Epithelial cell of esophagus (primary cell): ENCODE data around the gene ARID3B.
A peak's percentile ranks its signal among the peaks of the same experiment; 100 is the strongest.

ENCODE experiments used
- DNase-seq: peaks from one replicate; pipeline ENCODE4 v3.0.0; 2010; ENCODE audit warnings: low read depth
- H3K4me3 ChIP-seq: 2 replicates; pipeline ENCODE4 v1.5.1; 2011; ENCODE audit warnings: mild to moderate bottlenecking, low read length, control low read depth
- TF ChIP-seq, protein P1 (sequence below): IDR thresholded peaks from 2 replicates; pipeline ENCODE4 v1.5.1; 2011; ENCODE audit warnings: low read depth, mild to moderate bottlenecking, low read length, control low read depth, inconsistent platforms; ENCODE audit not compliant: insufficient read depth; ENCODE audit errors: missing control alignments

Gene ARID3B

DNA sequence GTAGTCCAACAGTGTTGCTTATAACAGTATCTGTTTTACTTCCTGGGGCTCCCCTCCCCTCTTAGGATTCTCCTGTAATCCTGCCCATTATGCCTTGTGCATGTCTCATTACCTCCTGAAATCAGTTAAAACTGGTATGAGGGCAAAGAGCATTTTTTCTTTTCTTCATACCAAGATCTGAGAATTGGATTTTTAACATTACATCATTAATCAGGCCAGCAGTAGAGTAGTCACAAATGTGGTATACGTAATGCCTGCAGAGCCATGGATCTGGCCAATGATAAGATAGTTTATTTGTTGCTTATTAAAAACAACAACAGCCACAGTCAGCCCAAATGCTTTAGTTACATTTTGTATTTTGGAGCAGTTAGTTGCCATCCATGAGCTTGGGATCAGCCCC is 23.2 kb downstream of the ARID3B start:
- H3K4me3 ChIP-seq, result no peak overlapping the region
- TF ChIP-seq, protein P1, sequence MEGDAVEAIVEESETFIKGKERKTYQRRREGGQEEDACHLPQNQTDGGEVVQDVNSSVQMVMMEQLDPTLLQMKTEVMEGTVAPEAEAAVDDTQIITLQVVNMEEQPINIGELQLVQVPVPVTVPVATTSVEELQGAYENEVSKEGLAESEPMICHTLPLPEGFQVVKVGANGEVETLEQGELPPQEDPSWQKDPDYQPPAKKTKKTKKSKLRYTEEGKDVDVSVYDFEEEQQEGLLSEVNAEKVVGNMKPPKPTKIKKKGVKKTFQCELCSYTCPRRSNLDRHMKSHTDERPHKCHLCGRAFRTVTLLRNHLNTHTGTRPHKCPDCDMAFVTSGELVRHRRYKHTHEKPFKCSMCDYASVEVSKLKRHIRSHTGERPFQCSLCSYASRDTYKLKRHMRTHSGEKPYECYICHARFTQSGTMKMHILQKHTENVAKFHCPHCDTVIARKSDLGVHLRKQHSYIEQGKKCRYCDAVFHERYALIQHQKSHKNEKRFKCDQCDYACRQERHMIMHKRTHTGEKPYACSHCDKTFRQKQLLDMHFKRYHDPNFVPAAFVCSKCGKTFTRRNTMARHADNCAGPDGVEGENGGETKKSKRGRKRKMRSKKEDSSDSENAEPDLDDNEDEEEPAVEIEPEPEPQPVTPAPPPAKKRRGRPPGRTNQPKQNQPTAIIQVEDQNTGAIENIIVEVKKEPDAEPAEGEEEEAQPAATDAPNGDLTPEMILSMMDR, result no peak
- DNase-seq, result no peak

- no peak overlapping the region for H3K4me3 ChIP-seq
- DNase-seq, result no peak
- TF ChIP-seq, protein P1, result no peak
Measured at GRCh38 chr15:74565381-74566085, 24.5 kb downstream of the ARID3B start.

GRCh38 chr15:74568594-74568993 is 27.6 kb downstream of the ARID3B start:
- TF ChIP-seq, protein P1, result no peak
- no peak for DNase-seq
- no peak overlapping the region for H3K4me3 ChIP-seq

- no peak overlapping the region for H3K4me3 ChIP-seq
- DNase-seq, result no peak
- TF ChIP-seq, protein P1, result no peak
Measured at GRCh38 chr15:74569731-74570070, 28.7 kb downstream of the ARID3B start.

- TF ChIP-seq, protein P1, result no peak
- no peak overlapping the region for H3K4me3 ChIP-seq
- DNase-seq, result no peak
Measured at GRCh38 chr15:74571191-74571590, 30.2 kb downstream of the ARID3B start.

- H3K4me3 ChIP-seq, result no peak overlapping the region
- peak; percentile 27 for DNase-seq
- TF ChIP-seq, protein P1, result no peak
Measured at GRCh38 chr15:74573987-74574386, 33.0 kb downstream of the ARID3B start.

- H3K4me3 ChIP-seq, result no peak overlapping the region
- TF ChIP-seq, protein P1, result no peak
- DNase-seq, result no peak
Measured at GRCh38 chr15:74578496-74578994, 37.5 kb downstream of the ARID3B start.
